Measurements from ENCODE around the gene USP32.

- TF ChIP-seq CTCF (IDR thresholded peaks at IDR 0.05; ENCODE audit: low read length) (no peak), EZH2 (IDR thresholded peaks at IDR 0.05; ENCODE audit: borderline replicate concordance, low read length) (no peak)
Observed at GRCh38 chr17:60415146-60415545, 23.2 kb upstream of the USP32 start.

All from OCI-LY1 (cell line).